ENCODE measurements around the gene SAP30.

SAP30 gene

GRCh38 chr4:173370477-173371291, at the start of gene SAP30:
TSS of gene SAP30 (plus strand) at chr4:173370954. CDS start at chr4:173371183, 229 bp downstream.
- DNase-seq, result peak; percentile 95 to 97

GRCh38 chr4:173325007-173325736, 45.6 kb upstream of the SAP30 start:
- no peak for DNase-seq

GRCh38 chr4:173328236-173328901, 42.4 kb upstream of the SAP30 start:
- no peak for DNase-seq

- DNase-seq, result no peak
Observed at GRCh38 chr4:173330590-173330989, 40.2 kb upstream of the SAP30 start.

- DNase-seq, result no peak
Observed at GRCh38 chr4:173332021-173332487, 38.7 kb upstream of the SAP30 start.

- peak in 1 of 2 experiments; percentile 16 for DNase-seq
Observed at GRCh38 chr4:173332963-173333657, 37.6 kb upstream of the SAP30 start.

GRCh38 chr4:173333658-173334084, 37.1 kb upstream of the SAP30 start:
- peak; percentile 24 to 37 for DNase-seq

GRCh38 chr4:173334085-173334890, 36.5 kb upstream of the SAP30 start, which contains the start of gene HMGB2:
TSS of gene HMGB2 (minus strand) at chr4:173334358. CDS start at chr4:173333649, 709 bp downstream.
- peak; percentile 99 for DNase-seq

- DNase-seq, result peak; percentile 1 to 7
Observed at GRCh38 chr4:173334891-173335752, 35.6 kb upstream of the SAP30 start.

- DNase-seq, result no peak
Observed at GRCh38 chr4:173337463-173337862, 33.3 kb upstream of the SAP30 start.

GRCh38 chr4:173343832-173344397, 26.8 kb upstream of the SAP30 start:
- no peak for DNase-seq

- no peak for DNase-seq
Observed at GRCh38 chr4:173345648-173346047, 25.1 kb upstream of the SAP30 start.

- DNase-seq, result no peak
Observed at GRCh38 chr4:173346074-173346473, 24.7 kb upstream of the SAP30 start.

GRCh38 chr4:173347467-173347866, 23.3 kb upstream of the SAP30 start:
- DNase-seq, result no peak

GRCh38 chr4:173357939-173358338, 12.8 kb upstream of the SAP30 start:
- no peak for DNase-seq

GRCh38 chr4:173360587-173361221, 10.1 kb upstream of the SAP30 start:
- DNase-seq, result no peak

GRCh38 chr4:173362666-173363065, 8.1 kb upstream of the SAP30 start:
- no peak for DNase-seq

- DNase-seq, result no peak
Observed at GRCh38 chr4:173365359-173365996, 5.3 kb upstream of the SAP30 start.

- no peak for DNase-seq
Observed at GRCh38 chr4:173367285-173367684, 3.5 kb upstream of the SAP30 start.

Measured in stimulated activated CD4-positive, alpha-beta T cell treated with anti-CD3 and anti-CD28 coated beads, Interleukin-4, amount 100 ng/mL, for 4 hours (primary cell).